ENCODE data around the gene SLC2A4RG. TPM values are rescaled to one million over a fixed set of nuclear protein-coding genes. Genes with fewer than 3 reads are reported as not detected.
A peak's percentile ranks its signal among the peaks of the same experiment; 100 is the strongest.

Gene SLC2A4RG
- total and polyA plus RNA-seq, 2 of the 13 experiments (the other 11 are each of a cell fraction or from before 2014, with no cell fraction given) = 91.4 to 95.9 TPM

- no peak for TF ChIP-seq ZNF512B (CRISPR knock-in tag; IDR thresholded peaks at IDR 0.05; ENCODE audit: borderline replicate concordance)
- peak; percentile 34; the same call in 1 of the 2 replicates for TF ChIP-seq ARID4A (CRISPR knock-in tag; IDR thresholded peaks at IDR 0.05; ENCODE audit: borderline replicate concordance)
- no peak for TF ChIP-seq RNF219 (CRISPR knock-in tag; IDR thresholded peaks at IDR 0.05)
- TF ChIP-seq NR0B2 (CRISPR knock-in tag; IDR thresholded peaks at IDR 0.05) = no peak
- TF ChIP-seq KLF16 (CRISPR knock-in tag; IDR thresholded peaks at IDR 0.05) = no peak
- no peak for TF ChIP-seq CEBPB (IDR thresholded peaks at IDR 0.05; ENCODE audit: borderline replicate concordance, low read depth, low read length)
- no peak for TF ChIP-seq MIER3 (CRISPR knock-in tag; IDR thresholded peaks at IDR 0.05; ENCODE audit: borderline replicate concordance)
- no peak for TF ChIP-seq SAFB2 (CRISPR knock-in tag; IDR thresholded peaks at IDR 0.05; ENCODE audit: borderline replicate concordance, low read depth)
- TF ChIP-seq FOXK2 (IDR thresholded peaks at IDR 0.05) = peak; percentile 27; the same call in 1 of the 2 replicates
- no peak for TF ChIP-seq ZBTB42 (CRISPR knock-in tag; IDR thresholded peaks at IDR 0.05)
- no peak for TF ChIP-seq ZNF687 (CRISPR knock-in tag; IDR thresholded peaks at IDR 0.05)
Observed at GRCh38 chr20:63732118-63733095, 7.2 kb upstream of the SLC2A4RG start (continued).

All from HepG2 (cell line).